ENCODE measurements around the gene GRID1.

GRCh38 chr10:86128360-86128759 lies 238.2 kb downstream of the GRID1 start:
- TF ChIP-seq CTCF (IDR thresholded peaks at IDR 0.05) (no peak), POLR2AphosphoS5 (IDR thresholded peaks at IDR 0.05) (no peak), POLR2A (IDR thresholded peaks at IDR 0.05) (no peak), EP300 (IDR thresholded peaks at IDR 0.05) (no peak)
